CD4-positive, alpha-beta T cell (primary cell): ENCODE results near the gene SIX5. TPM values are rescaled to one million over a fixed set of nuclear protein-coding genes. Genes with fewer than 3 reads are reported as not detected.

ENCODE experiments used
- ATAC-seq: fragments of 200-7000 bp; cut with Tn5 transposase; one replicate; pipeline ENCODE4 v1.10.0; 2022; ENCODE audit warnings: mild to moderate bottlenecking; ENCODE audit not compliant: poor library complexity
- CTCF ChIA-PET: fragments of 350-600 bp; sonication (Branson Sonifier 250); formaldehyde crosslinking; loops from one replicate; lab custom pipeline; 2021; ENCODE audit warnings: antibody characterized with exemption, inconsistent platforms; lab: Charles Lee
- POLR2A ChIA-PET: fragments of 350-600 bp; sonication (Branson Sonifier 250); formaldehyde crosslinking; loops from one replicate; lab custom pipeline; 2021; ENCODE audit warnings: antibody characterized with exemption, inconsistent platforms; lab: Charles Lee
- DNase-seq, 14 experiments: peaks; one replicate each; pipeline ENCODE4 v3.0.0-alpha.2; 2013 to 2020; ENCODE audit warnings: mixed read lengths in 2 of 14
- H3K27ac ChIP-seq, 2 donors: one replicate each; pipeline versions ENCODE4 v1.5.1 to v1.7.0; 2013; ENCODE audit warnings: low read length in 2 of 2, low read depth in 1 of 2, mild to moderate bottlenecking in 1 of 2
- H3K27me3 ChIP-seq, 2 experiments: 1 replicate in 1 of 2; 2 replicates in 1 of 2; pipeline versions ENCODE4 v1.6.1 to v1.7.0; 2013; ENCODE audit warnings: low read length in 2 of 2, control low read depth in 1 of 2, mild to moderate bottlenecking in 1 of 2, moderate library complexity in 1 of 2; ENCODE audit not compliant: insufficient read depth in 2 of 2, control insufficient read depth in 1 of 2
- H3K36me3 ChIP-seq: one replicate; pipeline ENCODE4 v1.6.1; 2013; ENCODE audit warnings: low read length, control low read depth; ENCODE audit not compliant: insufficient read depth
- H3K4me1 ChIP-seq: one replicate; pipeline ENCODE4 v1.6.1; 2013; ENCODE audit warnings: low read length, control low read depth; ENCODE audit not compliant: insufficient read depth
- H3K4me3 ChIP-seq: one replicate; pipeline ENCODE4 v1.5.1; 2013; ENCODE audit warnings: mild to moderate bottlenecking, low read length, moderate library complexity
- H3K9me3 ChIP-seq, 2 experiments: 1 replicate in 1 of 2; 2 replicates in 1 of 2; pipeline versions ENCODE4 v1.6.1 to v1.7.0; 2013; ENCODE audit warnings: low read length in 2 of 2, mild to moderate bottlenecking in 2 of 2, control low read depth in 1 of 2, moderate library complexity in 1 of 2; ENCODE audit not compliant: control insufficient read depth in 1 of 2, insufficient read depth in 1 of 2
- H3K27ac Mint-ChIP-seq: one replicate; pipeline ENCODE4 v1.8.0; 2020; ENCODE audit warnings: mixed read lengths
- H3K27me3 Mint-ChIP-seq: one replicate; pipeline ENCODE4 v1.8.0; 2021; ENCODE audit warnings: mixed read lengths
- H3K36me3 Mint-ChIP-seq: one replicate; pipeline ENCODE4 v1.8.0; 2021; ENCODE audit warnings: low read depth, mixed read lengths
- H3K4me1 Mint-ChIP-seq: one replicate; pipeline ENCODE4 v1.8.0; 2021; ENCODE audit warnings: low read depth, mixed read lengths
- H3K4me3 Mint-ChIP-seq: one replicate; pipeline ENCODE4 v1.8.0; 2020; ENCODE audit warnings: mild to moderate bottlenecking, mixed read lengths
- H3K9me3 Mint-ChIP-seq: one replicate; pipeline ENCODE4 v1.8.0; 2020; ENCODE audit warnings: mixed read lengths
- intact Hi-C, 2 experiments: fragments of 100-400 bp; cut with DNase I in 1 of 2; cut with micrococcal nuclease in 1 of 2; formaldehyde crosslinking; loops; one replicate each; pipeline versions ENCODE4 v1.15.1 to v1.9.0; 2023 to 2025; cut with DNase I, micrococcal nuclease
- total RNA-seq, 174 experiments: library from RNA in 2 of 174; stranded (reverse) in 2 of 174; gene quantifications; one replicate each; pipeline ENCODE4 v1.2.3 and lab custom pipeline; 2021 to 2026
- TF ChIP-seq, protein P1 (sequence below): fragments of 200-600 bp; IDR thresholded peaks from one replicate; pipeline ENCODE4 v1.8.0; 2022; ENCODE audit warnings: antibody characterized with exemption, mild to moderate bottlenecking

SIX5 gene
- total RNA-seq, 2 experiments from 2014 or later, result 0.58 to 0.59 TPM

DNA sequence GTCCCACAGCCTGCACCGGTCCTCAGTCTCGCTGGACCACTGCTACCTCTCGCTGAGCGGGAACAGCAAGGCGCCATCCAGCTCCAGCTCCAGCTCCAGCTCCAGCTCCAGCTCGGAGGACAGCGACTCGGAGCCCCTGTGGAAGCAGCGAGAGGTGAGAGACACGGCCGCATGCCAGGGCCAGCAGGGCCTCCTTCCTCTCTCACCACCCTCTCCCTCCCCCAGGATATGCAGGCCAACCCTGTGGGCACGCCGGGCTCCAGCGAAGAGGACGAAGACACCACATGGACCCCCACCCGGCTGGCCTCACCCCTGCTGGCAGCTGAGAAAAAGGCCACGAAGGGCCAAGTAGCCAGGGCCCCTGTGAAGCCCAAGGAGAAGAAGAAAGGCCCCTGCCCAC is 7.3 kb downstream of the SIX5 start:
- Mint-ChIP-seq H3K27me3 (peaks cover 14% of the 10 kb centered on the region), H3K4me3 (no peak overlapping the region), H3K9me3 (no peaks in the 10 kb centered on the region), H3K36me3 (no peaks in the 10 kb centered on the region), H3K27ac (no peak overlapping the region), H3K4me1 (no peaks in the 10 kb centered on the region)
- ChIA-PET POLR2A (no interaction called here), CTCF (no interaction called here)
- peaks cover 0 to 10% of the 10 kb centered on the region in 2 experiments for H3K9me3 ChIP-seq
- peaks cover 5 to 15% of the 10 kb centered on the region in 2 experiments for H3K27me3 ChIP-seq
- ATAC-seq, result no peak
- TF ChIP-seq, protein P1, sequence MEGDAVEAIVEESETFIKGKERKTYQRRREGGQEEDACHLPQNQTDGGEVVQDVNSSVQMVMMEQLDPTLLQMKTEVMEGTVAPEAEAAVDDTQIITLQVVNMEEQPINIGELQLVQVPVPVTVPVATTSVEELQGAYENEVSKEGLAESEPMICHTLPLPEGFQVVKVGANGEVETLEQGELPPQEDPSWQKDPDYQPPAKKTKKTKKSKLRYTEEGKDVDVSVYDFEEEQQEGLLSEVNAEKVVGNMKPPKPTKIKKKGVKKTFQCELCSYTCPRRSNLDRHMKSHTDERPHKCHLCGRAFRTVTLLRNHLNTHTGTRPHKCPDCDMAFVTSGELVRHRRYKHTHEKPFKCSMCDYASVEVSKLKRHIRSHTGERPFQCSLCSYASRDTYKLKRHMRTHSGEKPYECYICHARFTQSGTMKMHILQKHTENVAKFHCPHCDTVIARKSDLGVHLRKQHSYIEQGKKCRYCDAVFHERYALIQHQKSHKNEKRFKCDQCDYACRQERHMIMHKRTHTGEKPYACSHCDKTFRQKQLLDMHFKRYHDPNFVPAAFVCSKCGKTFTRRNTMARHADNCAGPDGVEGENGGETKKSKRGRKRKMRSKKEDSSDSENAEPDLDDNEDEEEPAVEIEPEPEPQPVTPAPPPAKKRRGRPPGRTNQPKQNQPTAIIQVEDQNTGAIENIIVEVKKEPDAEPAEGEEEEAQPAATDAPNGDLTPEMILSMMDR, result no peak
- no peak overlapping the region for H3K27ac ChIP-seq
- intact Hi-C loops, result no loop called here
- H3K4me1 ChIP-seq, result no peaks in the 10 kb centered on the region
- H3K36me3 ChIP-seq, result no peaks in the 10 kb centered on the region
- H3K4me3 ChIP-seq, result no peak overlapping the region
- no peak for DNase-seq

GRCh38 chr19:45758921-45759320 is 10.1 kb downstream of the SIX5 start:
- H3K27me3 Mint-ChIP-seq, result no peaks in the 10 kb centered on the region
- Histone ChIP-seq H3K9me3 (no peaks in the 10 kb centered on the region), H3K27me3 (peaks cover 0 to 2% of the 10 kb centered on the region in 2 experiments), H3K36me3 (no peaks in the 10 kb centered on the region), H3K27ac (no peak overlapping the region), H3K4me3 (no peak overlapping the region), H3K4me1 (no peaks in the 10 kb centered on the region)
- no peak overlapping the region for H3K4me3 Mint-ChIP-seq
- intact Hi-C loops, result no loop called here
- TF ChIP-seq, protein P1, result no peak
- DNase-seq, result no peak
- H3K36me3 Mint-ChIP-seq, result no peaks in the 10 kb centered on the region
- POLR2A ChIA-PET, result no interaction called here
- H3K4me1 Mint-ChIP-seq, result no peaks in the 10 kb centered on the region
- ATAC-seq, result no peak
- CTCF ChIA-PET, result no interaction called here
- no peaks in the 10 kb centered on the region for H3K9me3 Mint-ChIP-seq
- H3K27ac Mint-ChIP-seq, result no peak overlapping the region

DNA sequence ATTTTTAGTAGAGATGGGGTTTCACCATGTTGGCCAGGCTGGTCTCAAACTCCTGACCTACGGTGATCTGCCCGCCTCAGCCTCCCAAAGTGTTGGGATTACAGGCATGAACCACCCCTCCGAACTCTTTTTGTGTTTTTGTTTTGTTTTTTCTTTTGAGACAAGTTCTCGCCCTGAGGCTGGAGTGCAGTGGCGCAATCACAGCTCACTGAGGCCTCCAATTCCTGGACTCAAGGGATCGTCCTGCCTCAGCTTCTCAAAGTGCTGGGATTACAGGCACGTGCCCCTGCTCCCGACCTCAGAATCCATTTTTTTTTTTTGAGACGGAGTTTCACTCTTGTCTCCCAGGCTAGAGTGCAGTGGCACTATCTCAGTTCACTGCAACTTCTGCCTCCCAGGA is 11.4 kb downstream of the SIX5 start:
- Histone ChIP-seq H3K4me1 (no peaks in the 10 kb centered on the region), H3K9me3 (no peaks in the 10 kb centered on the region), H3K36me3 (no peaks in the 10 kb centered on the region), H3K27ac (no peak overlapping the region), H3K4me3 (no peak overlapping the region), H3K27me3 (no peaks in the 10 kb centered on the region)
- Mint-ChIP-seq H3K4me3 (no peak overlapping the region), H3K36me3 (no peaks in the 10 kb centered on the region), H3K27ac (no peak overlapping the region), H3K4me1 (no peaks in the 10 kb centered on the region), H3K27me3 (no peaks in the 10 kb centered on the region), H3K9me3 (no peaks in the 10 kb centered on the region)
- ChIA-PET CTCF (no interaction called here), POLR2A (no interaction called here)
- ATAC-seq (no peak), DNase-seq (no peak)
- intact Hi-C loops, result no loop called here
- TF ChIP-seq, protein P1, result no peak
